Panc1 (cell line): ENCODE measurements around the gene THOC7.

Experiments used
- POLR2AphosphoS5 ChIP-seq: IDR thresholded peaks from 2 replicates; pipeline ENCODE4 v1.6.1; 2012; ENCODE audit warnings: mild to moderate bottlenecking, low read depth, low read length, moderate library complexity
- TF ChIP-seq, protein P1 (sequence below): fragments of 450-650 bp; IDR thresholded peaks from 2 replicates; pipeline ENCODE4 v1.5.1; 2017; ENCODE audit warnings: mild to moderate bottlenecking
- TF ChIP-seq, protein P2 (sequence below), 2 experiments: IDR thresholded peaks; 2 replicates each; pipeline ENCODE4 v1.6.1; 2011 to 2012; ENCODE audit warnings: low read depth in 2 of 2, control low read depth in 1 of 2, low read length in 1 of 2, mild to moderate bottlenecking in 1 of 2, moderate library complexity in 1 of 2; ENCODE audit not compliant: insufficient read depth in 1 of 2

DNA sequence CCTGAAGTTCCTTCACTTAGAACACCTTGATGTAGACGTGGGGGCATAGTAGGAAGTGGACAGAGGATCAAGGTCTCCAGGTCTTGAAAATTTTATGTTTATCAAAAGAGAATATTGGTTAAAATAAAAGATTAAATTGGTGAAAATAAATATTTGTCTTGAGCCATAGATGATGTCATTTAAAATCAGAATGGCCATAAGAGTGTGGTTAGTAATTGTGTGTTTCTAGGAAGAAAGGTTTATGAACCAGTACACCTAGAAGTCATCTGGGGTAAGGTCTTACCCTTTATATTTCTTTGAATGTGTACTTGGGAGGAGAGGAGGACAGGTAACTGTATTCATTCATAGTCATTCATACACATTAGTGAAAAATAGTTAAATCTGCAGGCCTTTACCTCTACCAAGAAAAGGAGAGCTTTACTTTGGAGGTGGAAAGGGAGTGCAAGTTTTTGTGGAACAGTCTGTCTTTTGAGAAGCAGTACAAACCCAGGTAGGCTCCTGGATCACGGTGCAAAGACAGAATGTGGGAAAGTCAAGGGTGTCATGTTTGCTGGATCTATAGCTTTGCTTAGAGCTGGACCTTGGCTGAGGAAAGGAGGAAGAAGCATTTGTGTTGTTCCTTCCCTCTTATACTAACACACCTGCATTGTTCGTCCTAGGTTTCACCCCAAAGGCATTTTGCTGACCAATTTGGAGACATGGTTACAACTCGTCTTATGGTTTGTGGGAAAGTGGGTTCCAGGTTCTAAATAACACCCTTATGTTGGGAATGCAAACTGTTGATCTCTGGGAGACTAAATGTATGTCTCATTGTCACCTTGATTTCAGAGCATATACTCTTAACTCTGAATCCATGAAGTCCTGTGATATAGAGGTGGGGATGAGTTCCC is 42.4 kb upstream of the THOC7 start:
- TF ChIP-seq, protein P1, sequence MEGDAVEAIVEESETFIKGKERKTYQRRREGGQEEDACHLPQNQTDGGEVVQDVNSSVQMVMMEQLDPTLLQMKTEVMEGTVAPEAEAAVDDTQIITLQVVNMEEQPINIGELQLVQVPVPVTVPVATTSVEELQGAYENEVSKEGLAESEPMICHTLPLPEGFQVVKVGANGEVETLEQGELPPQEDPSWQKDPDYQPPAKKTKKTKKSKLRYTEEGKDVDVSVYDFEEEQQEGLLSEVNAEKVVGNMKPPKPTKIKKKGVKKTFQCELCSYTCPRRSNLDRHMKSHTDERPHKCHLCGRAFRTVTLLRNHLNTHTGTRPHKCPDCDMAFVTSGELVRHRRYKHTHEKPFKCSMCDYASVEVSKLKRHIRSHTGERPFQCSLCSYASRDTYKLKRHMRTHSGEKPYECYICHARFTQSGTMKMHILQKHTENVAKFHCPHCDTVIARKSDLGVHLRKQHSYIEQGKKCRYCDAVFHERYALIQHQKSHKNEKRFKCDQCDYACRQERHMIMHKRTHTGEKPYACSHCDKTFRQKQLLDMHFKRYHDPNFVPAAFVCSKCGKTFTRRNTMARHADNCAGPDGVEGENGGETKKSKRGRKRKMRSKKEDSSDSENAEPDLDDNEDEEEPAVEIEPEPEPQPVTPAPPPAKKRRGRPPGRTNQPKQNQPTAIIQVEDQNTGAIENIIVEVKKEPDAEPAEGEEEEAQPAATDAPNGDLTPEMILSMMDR = no peak
- TF ChIP-seq, protein P2, sequence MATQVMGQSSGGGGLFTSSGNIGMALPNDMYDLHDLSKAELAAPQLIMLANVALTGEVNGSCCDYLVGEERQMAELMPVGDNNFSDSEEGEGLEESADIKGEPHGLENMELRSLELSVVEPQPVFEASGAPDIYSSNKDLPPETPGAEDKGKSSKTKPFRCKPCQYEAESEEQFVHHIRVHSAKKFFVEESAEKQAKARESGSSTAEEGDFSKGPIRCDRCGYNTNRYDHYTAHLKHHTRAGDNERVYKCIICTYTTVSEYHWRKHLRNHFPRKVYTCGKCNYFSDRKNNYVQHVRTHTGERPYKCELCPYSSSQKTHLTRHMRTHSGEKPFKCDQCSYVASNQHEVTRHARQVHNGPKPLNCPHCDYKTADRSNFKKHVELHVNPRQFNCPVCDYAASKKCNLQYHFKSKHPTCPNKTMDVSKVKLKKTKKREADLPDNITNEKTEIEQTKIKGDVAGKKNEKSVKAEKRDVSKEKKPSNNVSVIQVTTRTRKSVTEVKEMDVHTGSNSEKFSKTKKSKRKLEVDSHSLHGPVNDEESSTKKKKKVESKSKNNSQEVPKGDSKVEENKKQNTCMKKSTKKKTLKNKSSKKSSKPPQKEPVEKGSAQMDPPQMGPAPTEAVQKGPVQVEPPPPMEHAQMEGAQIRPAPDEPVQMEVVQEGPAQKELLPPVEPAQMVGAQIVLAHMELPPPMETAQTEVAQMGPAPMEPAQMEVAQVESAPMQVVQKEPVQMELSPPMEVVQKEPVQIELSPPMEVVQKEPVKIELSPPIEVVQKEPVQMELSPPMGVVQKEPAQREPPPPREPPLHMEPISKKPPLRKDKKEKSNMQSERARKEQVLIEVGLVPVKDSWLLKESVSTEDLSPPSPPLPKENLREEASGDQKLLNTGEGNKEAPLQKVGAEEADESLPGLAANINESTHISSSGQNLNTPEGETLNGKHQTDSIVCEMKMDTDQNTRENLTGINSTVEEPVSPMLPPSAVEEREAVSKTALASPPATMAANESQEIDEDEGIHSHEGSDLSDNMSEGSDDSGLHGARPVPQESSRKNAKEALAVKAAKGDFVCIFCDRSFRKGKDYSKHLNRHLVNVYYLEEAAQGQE (IDR thresholded peaks at IDR 0.05; ENCODE audit: insufficient read depth in 1 of 2, low read depth in 2 of 2, low read length in 1 of 2) = no peak
- no peak for TF ChIP-seq POLR2AphosphoS5
